Skin of body (tissue), 2 donors: Measurements from ENCODE around the gene XPC. TPM values are rescaled to one million over a fixed set of nuclear protein-coding genes. Genes with fewer than 3 reads are reported as not detected.

Experiments used
- DNase-seq: peaks from one replicate; lab custom pipeline; 2025; lab: John Stamatoyannopoulos, UW
- total RNA-seq: library from RNA; depleted of rRNA; stranded (reverse); fragments of >200 nt; gene quantifications from one replicate; pipeline ENCODE4 v1.2.3, GENCODE V29; 2014

Gene XPC
- total RNA-seq, 1 donor from 2014 or later = 18.5 TPM

DNA sequence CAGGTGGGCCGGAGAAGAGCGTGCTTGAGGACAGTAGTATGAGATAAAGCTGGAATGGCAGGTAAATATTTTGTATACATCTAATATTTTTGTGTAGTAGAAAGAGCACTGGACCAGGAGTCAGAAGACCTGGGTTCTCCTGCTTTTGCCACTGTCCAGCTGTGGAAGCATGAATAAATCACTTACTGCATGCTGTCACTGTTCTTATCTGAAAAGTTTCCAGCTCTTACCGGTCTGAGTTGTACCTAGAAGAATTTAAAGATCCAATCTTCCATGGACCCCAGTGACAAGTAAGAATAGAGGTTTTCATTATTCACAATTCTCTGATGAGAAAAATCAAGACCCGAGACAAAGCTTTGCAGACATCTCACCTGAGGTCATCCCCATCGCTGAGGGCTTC lies 5.9 kb downstream of the XPC start:
- DNase-seq = no peak

DNA sequence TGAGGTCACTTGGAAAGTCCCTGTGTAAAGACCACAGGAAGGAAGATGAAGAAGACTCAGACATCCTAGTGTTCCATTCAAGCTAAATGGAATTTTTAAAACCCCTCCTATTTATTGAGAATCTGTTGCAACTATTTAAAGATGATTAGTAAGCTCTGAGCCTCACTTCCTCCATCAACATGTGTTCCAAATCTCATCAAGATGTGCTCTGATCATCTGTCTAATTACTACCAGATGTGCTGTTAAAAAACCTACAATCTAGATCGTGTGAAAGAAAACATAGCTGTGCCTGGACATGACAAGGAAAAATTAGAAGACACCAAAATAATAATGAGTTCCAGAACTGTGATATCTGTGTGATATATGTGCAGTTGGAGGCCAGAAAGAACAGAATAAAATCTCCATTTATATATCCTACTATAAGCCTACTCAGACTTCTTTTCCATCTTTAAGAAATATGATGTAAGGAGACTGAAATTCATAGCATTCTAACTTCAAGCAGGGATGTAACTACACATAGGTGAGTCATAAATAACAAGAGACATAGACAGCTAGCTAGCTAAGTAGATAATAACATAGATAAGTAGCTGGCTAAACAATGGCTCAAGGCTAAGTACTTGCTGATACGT lies 7.8 kb downstream of the XPC start:
- peak; percentile 87 for DNase-seq

DNA sequence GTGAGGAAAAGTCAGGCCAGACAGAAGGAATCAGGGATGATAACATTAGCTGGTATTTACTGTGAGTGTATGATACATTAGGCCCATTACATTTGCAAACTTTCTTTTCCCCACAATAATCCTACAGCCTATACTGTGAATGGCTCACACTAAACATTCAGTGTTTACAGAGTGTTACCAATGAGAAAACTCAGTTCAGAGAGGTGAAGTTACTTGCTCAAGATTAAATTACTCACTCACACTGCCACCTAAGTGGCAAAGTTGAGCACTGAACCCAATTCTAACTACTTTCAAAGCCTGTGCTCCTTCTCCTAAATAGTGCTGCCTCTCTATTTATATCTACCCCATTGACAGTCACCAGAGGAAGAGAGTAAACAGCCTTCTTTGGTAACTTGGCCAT lies 8.5 kb downstream of the XPC start:
- no peak for DNase-seq

DNA sequence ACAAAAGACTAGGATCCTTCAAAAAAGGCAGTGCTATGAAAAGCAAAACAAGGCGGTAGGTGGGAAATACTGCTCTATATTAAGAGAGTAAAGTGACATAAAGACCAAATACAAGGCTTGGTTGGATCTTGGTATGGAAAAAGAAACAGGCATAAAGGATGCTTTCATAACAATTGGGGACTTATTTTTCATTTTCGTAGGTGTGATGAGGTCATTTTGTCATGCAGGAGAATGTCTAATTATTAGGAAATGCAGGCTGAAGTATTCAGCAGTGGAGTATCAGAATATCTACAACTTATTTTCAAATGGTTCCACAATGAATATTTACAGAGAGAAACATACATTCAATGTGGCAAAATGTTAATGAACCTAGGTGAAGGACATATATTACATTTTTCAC lies 9.0 kb downstream of the XPC start:
- no peak for DNase-seq

DNA sequence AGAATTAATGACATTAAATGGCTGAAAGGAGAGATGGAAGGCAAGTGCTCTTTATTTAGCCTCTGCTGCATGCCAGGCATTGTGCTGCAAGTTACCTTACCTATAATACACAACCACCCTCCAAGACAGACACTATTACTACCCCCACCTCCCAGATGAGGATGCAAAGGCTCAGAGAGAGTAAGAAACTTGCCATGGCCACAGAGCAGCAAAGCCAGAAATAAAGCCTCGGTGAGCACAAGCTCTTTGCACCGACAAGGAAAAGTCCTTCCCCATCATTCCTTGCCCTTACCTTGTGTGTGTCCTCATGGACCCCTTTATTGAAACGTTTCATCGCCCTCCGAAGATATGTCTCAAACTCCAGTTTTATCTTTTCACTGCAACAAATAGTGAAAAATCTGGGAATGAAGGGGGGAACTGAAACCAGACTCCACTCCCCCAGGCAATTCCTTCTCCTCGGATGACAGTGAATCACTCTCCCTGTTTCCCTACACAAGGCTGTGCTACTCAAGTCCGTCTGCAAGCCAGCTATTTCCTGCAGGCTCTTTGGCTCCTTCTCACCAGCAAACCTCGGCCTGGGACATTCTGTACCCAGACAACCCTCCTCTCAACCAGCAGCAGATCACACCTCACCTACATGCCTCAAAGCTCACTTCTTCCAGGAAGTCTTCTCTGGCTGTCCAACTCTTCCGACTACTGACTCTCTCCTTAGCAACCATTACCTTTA lies 11.4 kb downstream of the XPC start:
- DNase-seq = no peak

DNA sequence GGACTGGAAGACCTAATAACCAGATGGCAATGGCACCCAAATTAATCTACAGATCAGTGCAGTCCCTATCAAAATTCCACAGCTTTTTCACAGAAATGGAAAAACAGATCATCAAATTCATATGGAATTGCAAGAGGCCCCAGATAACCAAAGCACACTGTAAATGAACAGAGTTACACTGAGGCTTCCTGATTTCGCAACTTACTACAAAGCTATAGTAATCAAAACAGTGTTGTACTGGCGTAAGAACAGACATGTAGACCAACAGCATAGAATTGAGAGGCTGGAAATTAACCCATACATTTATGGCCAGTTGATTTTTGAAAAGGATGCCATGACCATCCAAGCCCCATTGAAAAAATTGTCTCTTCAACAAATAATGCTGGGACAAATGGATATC lies 16.2 kb downstream of the XPC start:
- DNase-seq = no peak

DNA sequence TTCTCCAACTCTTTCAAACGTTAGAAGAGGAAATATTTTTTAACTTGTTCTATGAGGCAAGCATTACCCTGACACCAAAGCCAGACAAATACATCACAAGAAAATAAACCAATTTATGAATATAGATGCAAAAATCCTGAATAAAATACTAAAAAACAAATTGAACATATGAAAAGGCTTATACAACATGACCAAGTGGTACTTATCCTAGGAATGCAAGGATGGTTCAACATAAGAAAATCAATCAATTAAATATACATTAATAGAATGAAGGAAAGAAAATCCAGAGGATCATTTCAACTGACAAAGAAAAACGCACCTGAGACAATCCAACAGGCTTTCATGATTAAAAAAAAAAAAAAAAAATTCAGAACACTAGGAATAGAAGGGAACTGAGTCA lies 17.1 kb downstream of the XPC start:
- no peak for DNase-seq

DNA sequence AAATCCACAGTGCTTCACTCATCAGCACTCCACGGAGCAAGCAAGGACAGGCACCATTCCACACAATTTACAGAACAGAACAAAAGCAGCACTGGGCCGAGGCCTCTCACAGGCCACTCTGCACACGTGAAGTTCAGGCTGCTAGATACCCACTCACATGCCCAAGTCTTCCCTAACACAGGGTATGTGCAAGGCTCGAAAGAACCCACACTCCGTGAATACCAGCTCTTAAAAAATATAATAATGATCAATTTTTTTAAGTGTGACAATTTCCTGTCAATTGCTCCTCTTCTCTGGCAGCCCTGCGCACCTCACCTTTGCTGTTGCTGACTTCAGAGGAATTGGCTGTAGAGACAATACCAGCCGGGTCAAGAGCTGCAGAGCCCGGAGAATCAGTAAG lies 19.0 kb downstream of the XPC start:
- no peak for DNase-seq

DNA sequence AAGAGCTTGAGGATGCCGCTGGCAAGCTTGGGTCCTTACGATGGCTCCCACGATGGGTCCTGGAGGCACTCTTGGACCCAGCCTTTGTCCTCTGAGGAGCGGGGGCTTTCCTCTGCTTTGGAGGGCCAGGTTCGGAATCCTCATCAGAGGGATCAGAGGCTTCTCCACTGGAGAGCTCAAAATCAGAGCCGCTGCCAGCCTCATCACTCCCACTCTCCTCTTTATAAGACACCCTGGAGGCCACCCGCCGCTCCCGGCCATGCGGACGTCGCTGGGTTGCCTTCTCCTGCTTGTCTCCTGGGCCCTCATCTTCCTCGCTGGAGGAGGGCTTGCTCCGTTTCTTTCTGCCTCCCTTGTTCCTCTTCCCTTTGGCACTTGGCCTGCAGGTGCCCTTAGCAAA lies 20.0 kb downstream of the XPC start:
- DNase-seq = no peak

DNA sequence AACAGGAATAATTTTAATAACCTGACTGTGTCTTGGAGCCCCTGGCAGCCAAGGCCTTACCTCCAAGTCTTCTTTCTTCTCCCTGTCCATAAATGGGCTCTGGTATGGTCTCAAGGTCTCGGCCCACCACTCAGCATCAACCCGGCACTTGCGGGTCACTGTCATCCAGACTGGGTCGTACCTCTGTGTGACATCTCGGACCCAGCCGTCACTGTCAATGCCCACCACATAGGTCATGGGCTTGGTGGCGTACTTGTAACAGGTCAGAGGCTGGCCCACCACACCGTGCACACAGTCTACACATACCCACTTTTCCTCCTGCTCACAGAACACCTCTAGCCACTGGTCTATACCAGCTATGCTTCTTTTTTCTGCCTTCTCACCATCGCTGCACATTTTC lies 20.4 kb downstream of the XPC start:
- no peak for DNase-seq

DNA sequence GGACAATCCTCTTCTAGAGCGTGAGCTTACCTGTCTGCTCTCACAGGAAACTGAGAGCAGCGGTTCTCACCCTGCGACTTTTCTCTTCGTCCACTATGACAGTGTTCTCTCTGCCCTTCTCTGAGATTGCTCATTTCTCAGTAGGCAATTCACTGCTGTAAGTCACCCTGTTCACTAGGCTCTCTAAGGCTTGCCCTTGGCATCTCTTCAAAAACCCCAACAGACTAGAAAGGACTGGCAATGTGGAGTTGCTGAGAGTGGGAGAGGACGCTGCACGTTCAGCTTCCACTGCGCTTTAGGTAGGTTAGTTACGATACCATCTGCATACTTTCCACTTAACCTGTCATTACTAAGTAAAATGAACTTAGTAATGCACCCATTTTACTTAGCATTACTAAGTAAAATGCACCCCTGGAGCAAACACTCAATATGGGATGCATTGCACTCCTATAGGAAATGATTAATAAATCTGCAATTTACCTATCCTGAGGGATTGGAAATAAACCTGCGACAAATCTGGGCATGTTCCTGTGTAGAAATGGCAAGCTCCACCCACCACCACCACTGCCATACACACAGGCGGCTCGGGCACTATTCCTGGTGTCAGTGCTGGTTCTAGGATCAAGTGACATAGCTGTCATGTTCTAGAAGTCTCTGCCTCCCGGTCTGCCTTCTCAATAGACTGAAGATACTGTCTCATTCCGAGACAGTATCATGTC lies 21.4 kb downstream of the XPC start:
- DNase-seq = no peak

DNA sequence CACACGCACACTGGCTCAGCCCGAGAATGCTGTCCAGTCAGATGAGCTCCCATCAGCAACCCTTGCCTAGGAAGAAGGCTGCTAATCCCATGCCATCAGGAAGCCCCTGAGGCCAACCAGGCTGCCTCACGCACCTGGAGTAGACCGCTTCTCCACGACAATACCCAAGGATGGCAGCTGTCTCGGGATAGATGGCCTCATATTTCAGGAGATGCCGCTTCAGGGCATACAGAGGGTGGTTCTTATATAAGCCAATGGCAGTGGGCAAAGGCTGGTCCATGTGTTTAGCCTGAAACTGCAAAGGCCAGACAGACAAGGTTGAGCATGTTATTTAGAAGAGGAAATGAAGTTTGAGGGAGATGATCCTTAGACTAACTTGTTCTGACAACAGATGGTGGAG lies 22.2 kb downstream of the XPC start:
- DNase-seq = no peak

DNA sequence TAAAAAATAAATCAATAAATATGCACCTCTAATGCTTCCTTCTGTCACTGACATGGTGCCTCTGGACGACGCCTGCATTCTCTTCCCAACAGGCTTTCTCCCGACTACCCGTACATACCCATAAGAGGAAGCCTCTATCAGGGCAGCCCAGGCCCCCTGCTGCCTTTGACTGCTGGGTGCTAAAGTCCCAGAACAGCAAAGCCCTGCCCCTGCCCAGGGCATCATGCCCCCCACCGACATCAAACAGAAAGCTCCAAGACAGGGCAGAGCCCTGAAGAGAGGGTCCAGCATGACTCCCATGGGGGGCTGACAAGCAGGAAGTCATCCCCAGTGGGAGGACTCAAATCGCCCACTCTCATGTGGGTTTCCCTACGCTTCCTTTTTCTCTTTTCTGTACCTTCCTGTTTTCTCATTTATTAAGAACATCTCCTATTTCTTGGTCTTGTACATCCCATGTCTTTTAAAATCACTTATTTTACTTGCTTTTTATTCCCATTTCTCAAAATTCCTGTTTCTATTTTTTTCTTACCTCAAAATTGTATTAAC lies 23.4 kb downstream of the XPC start:
- DNase-seq = no peak

DNA sequence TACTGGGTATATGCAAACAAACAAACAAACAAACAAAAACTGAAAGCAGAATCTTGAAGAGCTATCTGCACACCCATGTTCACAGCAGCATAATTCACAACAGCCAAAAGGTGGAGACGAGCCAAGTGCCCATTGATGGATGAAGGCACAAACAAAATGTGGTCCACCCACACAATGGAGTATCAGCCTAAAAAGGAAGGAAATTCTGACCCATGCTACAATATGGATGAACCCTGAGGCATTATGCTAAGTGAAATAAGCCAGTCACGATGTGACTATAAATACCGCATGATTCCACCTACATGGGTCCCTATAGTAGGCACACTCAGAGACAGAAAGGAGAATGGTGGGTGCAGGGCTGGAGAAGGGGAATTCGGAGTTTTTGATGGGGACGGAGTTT lies 24.1 kb downstream of the XPC start:
- no peak for DNase-seq

DNA sequence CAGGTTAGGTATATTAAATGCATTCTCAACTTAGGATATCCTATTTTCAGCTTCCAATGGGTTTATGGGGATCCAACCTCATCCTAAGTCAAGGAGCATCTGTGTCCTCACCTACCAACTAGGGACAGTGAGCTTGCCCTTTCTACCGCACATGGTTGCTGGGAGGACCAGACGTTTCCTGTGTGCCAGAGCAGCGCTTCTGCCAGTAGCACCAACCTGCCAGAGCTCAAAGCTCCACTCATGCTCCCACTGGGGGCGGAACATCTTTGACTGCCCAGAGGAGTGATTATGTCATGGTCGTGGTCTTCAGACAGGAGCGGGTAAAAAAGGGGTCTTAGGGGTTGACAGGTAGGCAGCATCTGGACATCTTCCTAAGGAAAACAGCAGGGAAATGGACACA lies 24.7 kb downstream of the XPC start:
- no peak for DNase-seq

DNA sequence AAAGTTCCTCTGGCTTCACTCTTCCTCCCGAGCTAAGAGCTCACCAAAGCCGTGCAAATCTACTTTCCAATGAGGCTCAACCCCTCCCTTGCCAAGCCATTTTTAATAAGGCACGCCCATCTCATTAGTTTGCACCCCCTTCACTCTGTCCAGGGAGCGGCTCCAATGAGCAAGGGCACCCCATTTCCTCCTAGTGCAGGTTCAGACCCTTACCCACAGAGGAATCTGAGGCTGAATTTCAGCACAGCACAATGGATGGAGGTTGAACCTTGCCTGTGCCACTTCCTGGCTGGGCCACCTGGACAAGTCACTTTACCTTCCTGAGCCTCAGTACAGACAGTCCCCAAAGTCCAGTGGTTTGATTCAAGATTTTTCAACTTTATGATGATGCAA lies 25.4 kb downstream of the XPC start:
- no peak for DNase-seq

DNA sequence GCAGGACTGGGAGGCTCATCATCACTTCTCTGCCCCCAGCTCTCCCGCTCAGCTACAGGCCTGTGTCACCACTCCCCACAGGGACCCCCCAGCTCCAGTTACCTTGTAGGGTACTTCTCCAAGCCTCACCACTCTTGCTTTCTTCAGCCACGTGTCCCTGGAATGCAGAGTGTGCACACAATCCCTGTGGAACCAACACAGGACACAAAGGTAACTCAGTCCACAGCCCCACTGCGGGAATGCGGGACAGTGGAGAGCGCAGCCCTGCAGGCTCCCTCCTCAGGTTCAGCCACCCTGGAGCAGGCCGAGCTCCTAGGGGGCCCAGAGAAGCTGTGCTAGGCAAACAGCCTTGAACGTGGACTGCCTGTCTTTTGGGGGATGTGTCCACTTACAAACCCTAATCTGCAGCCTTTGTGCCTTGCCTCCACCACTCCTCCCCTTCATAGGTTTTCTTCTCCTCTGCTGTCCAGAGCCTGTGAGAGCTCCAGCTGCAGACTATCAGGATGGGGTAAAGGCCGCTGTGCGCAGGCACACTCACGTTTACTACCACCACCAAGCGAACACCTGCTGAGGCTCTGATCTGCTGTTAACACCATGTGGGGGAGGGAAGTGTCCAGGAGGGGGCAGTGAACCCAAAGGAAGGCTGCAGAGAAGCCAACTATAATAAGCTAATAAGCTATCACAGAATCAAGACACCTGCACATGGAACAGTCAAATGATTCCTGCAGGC lies 26.0 kb downstream of the XPC start:
- no peak for DNase-seq

DNA sequence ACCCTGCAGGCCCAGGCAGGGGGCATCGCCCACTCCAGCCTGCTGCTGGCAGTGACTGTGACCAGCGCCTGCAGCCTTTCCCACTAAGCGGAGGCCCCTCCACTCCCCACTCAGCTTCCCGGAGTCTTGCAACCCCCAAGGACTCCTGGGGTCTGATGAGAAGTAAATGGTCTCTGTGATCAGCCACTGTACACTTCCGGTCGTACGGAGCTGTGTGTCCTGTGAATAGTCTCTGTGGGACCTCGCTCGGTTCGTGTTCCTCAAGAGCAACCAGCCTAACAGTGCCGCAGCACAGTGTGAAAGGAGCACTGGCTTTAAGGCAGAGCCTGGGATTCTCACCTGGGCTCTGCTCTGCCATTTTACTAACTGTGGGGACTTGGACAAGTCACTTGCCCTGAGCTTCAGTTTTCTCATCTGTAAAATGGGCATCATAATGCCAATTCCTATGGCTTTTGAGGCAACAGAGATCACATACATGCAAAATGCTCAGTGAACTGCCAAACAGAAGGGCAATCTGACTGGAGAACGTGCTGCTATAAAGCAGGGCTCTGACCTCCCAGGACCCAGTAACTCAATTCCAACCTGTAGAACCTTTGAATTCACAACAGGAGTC lies 26.8 kb downstream of the XPC start:
- no peak for DNase-seq

DNA sequence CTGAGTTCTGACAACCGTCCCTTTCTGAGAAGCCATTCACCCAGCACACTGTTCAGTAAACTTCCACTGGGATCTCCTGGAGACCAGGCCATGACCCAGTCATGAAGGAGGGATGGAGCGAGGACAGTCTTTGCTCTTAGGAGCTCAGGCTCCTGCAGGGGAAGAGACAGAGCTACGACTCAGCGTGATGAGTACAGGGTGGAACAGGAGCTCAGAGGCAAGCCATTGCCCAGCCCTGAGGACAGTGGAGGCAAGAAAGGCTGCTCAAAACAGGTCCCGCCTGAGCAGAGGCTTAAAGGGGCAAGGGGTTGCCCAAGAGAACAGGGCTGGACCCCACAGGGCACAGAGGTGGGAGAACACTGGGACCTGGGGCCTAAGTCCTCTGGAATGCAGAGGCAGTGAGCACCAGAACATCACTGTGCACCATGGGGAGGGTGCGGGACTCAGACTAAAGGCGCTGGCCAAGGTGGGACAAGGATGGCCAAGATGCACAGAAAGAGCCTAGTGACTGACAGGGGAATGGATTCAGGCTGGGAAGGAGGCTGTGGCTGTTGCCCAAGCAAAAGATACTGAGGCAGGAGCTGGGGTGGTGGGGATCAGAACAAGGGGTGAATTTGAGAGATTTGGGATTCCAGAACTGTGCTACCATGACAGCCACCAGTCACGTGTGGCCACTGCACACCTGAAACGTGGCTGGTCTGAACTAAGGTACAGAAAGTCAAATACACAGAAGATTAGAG lies 27.7 kb downstream of the XPC start:
- no peak for DNase-seq

DNA sequence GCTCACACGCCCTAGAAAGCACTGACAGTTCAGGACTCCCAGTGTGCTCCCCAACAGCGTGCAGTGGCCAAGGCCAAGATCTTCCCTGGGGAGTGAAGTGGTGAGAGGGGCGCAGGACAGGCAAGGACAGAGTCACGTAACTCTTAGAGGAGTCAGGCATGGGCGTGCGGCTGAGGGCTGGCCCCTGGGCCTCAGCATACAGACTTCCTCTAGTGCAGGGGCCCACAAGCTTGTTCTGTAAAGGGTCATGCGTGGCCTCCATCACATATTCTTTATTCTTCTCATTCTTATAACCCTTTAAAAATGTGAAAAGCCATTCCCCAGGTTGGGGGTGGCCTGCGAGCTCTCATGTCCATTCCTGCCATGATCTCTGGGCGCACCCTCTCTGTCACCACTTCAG lies 28.3 kb downstream of the XPC start:
- DNase-seq = no peak
